Activated naive CD4-positive, alpha-beta T cell treated with Interleukin-2 at 50 U/mL for 16 hours (primary cell): ENCODE results near the gene VGLL1.
A peak's percentile ranks its signal among the peaks of the same experiment; 100 is the strongest.

Experiments
- DNase-seq: peaks from one replicate; pipeline ENCODE4 v3.0.0-alpha.2; 2020

The VGLL1 gene

DNA sequence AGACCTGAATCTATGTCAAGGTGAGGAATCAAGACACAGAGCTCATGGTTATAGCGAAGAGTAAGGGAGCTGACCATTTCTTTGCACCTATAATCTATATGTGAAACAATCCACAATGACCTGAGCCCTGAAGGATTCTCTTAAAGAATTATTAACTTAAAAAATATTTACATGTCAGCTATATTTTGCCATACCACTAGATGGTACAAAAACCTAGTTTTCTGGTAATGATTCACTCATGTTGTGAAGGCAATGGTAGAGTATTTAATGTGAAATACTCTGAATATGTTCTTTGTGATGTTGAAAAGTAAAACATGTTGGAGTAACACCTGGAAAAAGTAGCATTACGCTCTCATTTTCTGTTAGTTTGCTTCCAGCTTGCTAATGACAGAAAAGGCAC is 40.0 kb downstream of the VGLL1 start:
- DNase-seq = no peak

DNA sequence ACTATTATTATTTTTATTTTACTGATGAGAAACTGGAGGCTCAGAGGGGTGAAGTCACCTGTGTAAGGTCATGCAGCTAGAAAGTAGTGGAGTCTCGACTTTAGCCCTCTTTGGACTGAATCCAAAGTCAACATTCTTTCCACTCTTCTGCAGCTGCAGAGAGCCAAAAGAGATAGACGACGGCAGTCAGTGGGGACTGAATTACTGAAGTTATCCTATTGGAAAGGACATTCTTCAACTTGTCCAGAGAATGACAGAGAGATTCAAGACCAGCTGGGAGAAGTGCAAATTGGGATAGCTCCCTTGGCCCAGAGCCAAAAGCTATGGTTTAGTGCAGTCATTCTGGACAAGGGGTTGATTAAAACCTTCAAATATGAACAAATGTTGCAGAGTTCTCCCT is 42.5 kb downstream of the VGLL1 start:
- DNase-seq = no peak

DNA sequence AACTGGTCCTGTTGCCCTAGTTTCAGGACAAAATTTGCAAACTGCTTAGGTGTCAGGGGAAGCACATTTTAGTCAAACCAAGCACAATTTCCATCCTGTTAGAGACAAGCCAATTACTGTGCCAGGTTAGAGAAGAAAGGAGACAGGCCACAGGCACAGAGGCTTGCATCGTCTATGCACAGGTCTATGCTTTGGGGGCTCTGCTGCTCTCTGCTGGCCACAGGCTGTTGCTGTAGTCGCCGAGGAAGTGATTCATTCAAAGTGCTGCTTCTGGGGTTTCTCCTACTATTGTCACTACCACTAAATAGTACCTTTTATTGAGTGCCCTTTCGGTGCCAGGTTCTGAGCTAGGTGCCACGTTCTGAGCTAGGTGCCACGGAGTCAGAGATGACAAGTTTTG is 45.5 kb downstream of the VGLL1 start:
- DNase-seq = peak; percentile 74

DNA sequence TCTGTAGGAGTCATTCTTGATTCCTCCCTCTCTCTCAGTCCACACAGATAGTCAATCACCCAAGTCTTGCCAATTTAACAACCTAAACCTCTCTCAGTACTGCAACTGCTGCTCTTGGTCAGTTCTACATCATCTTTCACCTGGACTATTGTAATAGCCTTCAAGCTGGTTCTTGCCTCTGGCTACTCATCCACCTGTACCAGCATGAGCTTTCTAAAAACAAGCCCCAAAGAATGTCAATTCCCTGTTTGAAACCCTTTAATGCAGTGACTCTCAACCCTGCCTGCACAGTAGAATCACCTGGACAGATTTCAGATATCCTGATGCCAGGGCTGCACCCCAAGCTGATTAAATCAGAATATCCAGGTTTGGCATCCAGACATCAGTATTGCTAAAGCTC is 48.3 kb downstream of the VGLL1 start:
- DNase-seq = no peak

DNA sequence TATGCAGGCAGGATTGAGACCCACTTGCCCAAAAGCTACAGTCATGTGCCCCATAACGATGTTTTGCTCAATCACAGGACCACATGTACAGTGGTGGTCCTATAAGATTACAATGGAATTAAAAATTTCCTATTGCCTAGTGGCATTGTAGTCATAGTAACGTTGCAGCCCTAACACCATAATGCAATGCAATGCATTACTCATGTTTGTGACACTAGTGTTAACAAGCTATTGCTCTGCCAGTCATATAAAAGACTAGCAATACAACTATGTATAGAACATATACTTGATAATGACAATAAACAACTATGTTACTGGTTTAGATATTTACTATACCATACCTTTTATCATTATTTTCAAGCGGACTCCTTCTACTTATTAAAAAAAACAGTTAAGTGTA is 50.6 kb downstream of the VGLL1 start:
- no peak for DNase-seq

DNA sequence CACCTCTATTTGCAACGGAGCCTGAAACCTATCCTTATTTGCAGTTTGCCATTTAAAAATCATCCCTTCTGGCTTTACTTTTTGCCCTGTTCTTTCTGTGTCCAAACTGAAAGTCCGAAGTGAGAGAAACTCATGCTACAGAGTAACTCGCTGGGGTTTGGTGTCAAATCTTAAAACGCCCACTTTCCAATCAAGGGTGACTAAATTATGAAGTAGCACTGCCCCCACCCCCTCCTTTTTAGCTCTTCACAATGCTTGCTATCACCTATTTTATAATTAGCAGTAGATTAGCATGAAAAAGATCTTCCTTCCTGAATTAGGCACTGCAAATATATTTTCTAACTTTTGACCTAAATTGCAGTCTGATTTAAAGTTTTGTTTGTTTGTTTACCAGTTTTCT is 52.5 kb downstream of the VGLL1 start:
- DNase-seq = peak; percentile 44

DNA sequence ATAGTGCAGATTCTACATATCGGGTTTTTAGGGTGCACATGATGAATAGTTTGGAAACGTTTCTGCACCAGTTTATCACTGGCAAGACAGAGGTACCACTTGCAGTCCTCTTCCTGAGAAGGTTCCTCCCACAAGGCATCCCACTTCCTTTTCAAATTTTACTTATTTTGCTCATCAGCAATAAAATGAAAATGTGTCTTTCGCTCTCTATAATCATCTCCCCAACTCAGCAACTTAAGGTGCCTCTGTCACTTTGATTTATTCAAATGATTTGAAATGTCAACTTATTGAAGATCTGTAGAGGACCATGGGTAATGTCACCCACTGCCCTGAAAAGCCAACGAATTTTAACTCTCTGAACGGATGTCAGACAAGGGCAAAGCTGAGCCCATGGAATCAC is 53.2 kb downstream of the VGLL1 start:
- DNase-seq = no peak

DNA sequence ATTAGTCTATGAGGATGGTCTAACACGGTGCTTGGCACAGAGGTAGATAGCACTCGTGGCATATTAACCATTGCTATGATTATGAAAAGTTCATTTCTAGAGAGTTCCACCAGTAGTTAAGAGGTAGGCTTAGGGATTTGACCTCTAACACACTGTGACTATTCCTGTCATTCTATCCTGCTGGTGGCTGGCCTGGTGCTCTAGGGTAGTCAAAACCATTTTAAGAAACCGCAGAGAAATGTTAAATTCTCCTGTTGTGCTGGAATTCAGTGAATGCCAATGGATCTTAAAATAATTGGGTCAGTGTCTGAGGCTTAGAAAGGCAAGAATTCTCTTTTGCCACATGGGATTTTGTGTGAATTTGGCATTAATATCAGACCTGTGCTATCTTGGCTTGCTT is 53.9 kb downstream of the VGLL1 start:
- no peak for DNase-seq

DNA sequence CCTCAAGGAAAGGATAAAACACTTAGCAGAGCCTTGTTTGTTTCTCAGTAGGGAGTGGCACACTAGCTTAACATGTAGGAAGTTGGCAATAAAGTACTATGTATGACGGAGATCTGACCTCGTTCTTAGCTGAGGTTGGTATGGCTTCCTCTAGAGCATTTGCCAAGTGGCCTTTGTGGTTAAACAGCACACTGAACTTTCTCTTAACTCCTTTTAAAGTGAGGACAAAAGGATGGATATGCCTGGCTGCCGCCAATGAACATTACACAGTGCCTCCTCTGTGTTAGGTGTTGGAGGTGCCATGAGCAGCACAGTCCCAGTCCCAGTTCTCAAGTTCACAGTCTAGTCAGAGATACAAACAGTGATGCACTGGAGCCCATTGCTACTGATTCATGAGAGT is 54.4 kb downstream of the VGLL1 start:
- no peak for DNase-seq

DNA sequence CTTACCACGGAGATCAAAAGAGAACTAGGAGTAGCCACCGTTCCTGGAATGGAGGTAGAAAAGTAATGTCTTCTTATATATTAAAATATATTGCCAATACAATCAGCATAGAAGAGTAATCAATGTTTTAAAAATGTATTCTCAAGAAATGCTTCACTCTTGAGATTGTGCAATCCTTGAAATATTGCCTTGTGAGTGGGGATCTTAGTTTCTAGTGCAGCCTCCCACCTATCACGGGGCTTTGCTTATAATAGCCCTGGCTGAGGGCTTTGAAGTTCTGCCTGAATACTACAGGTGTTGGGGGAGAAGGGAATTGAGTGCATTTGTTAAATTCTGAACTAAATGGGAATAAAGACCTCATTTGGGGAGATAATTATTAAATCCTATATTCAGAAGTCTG is 55.5 kb downstream of the VGLL1 start:
- DNase-seq = no peak

DNA sequence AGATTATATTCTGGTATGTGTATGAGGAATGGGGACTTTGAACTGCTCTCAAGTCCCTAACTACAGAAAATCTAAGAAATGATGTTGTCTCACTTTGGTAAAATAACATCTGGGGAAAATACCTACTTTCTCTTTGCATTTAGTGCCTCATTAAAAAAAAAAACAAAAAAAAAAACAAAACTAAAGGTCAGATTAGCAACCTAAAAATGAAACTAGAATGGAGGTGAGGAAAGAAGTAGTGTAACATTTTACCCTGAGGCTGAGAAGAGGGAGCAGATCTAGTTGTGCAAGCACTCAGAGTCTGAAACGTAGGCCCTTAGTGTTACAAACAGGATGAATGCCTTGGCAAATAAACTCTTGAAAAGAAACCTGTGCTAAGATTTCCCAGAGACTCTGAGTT is 56.0 kb downstream of the VGLL1 start:
- no peak for DNase-seq

DNA sequence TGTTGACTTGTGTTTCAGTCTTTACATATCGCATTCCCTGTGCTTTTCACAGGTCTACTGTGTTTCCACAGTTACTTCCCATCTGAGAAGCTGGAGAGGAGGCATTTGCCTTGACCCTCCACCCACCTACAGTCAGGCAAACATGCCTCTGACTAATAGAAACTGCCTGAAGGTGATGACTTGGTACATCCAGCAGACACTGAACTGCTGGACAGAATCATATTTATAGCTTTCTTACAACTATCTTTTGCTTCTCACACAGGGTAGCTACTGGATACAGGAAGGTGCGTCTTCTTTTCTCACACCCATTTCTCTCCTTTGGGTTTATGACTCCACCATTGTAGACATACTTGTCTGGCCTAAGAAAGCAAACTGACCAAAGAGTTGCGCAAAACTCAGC is 58.0 kb downstream of the VGLL1 start:
- no peak for DNase-seq

DNA sequence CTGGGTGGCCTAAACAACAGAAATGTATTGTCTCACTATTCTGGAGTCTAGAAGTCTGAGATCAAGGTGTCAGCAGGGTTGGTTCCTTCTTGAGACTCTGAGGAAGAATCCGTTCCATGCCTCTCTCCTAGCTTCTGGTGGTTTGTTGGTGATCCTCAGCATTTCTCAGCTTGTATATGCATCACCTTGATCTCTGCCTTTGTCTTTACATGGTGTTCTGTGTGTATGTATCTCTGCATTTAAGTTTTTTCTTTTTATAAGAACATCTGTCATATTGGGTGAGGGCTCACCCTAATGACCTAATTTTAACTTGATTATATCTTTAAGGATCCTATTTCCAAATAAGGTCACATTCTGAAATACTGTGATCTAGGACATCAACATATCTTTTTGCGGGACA is 65.3 kb downstream of the VGLL1 start:
- DNase-seq = no peak

DNA sequence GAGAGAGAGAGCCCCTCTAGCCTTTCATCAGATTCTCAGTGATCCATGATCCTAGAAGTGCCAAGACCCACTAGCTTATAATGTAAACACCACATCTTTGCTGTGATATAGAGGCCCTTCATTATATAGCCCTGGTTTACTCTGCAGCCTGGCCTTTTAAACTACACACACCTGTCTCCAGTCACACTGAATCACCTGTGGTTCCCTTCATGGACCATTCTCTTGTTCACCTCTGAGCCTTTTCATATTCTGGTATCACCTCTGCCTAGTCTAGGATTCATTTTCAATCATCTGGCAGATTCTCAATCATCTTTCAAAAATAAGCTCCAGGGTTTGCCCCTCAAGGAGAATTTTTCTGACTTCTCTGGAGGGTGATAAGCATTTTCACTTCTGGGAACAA is 65.9 kb downstream of the VGLL1 start:
- DNase-seq = no peak

DNA sequence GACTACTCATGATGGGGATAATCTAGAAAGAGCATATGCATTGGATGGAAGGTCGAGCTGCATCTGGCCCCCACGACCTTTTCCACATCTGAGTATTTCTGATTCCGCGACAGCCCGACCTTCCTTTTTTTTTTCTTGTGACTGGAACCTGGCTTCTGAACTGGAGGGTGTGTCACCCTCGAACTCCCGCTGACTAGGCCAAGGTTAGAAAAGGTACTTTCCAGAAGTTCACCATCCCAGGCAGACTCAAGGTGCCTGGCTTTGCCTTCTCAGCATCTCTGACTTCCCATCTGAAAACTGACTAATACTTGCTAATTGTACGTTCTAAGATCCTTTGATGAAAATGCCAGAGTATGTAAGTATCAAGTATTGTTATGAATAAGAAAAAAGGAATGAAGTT is 66.6 kb downstream of the VGLL1 start:
- DNase-seq = peak; percentile 38

DNA sequence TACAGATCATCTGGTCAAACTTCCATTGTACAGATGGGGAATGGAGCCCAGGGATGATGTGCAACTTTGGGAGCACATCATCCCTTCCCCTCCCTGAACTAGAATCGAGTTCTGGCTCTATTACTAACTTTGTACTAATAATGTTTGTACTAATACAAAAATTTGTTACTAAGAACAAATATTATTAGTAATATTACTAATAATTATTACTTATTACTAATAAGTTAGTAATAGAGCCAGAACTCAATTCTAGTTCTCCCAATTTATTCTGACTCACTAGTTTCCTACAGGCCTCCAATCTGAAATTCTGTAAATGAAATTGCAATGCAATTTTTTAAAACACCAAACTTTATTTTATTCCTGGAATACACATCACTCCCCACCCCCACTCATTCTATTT is 68.0 kb downstream of the VGLL1 start:
- DNase-seq = no peak
